Ovary (tissue), 9 donors: Measurements from ENCODE around the gene ABTB2. TPM values are rescaled to one million over a fixed set of nuclear protein-coding genes. Genes with fewer than 3 reads are reported as not detected.

Experiments used
- DNase-seq, 5 donors: peaks; one replicate each; pipeline ENCODE4 v3.0.0-alpha.2; 2019 to 2020
- H3K27ac ChIP-seq, 2 donors: fragments of 200-600 bp; one replicate each; pipeline versions ENCODE4 v1.5.1 to v1.8.0; 2019 to 2022
- H3K27me3 ChIP-seq: fragments of 200-600 bp; one replicate; pipeline ENCODE4 v1.8.0; 2022
- H3K36me3 ChIP-seq: fragments of 200-600 bp; sonication (generic); one replicate; pipeline ENCODE4 v1.5.1; 2019
- H3K4me1 ChIP-seq: one replicate; pipeline ENCODE4 v1.8.1; 2013; ENCODE audit warnings: mild to moderate bottlenecking, moderate library complexity; ENCODE audit not compliant: insufficient read depth
- H3K4me3 ChIP-seq: fragments of 200-600 bp; sonication (generic); one replicate; pipeline ENCODE4 v1.5.1; 2017
- H3K9me3 ChIP-seq, 2 donors: fragments of 200-600 bp in 1 of 2; sonication (generic) in 1 of 2; one replicate each; pipeline versions ENCODE4 v1.5.1 to v1.8.1; 2013 to 2019; ENCODE audit warnings: mild to moderate bottlenecking in 1 of 2, moderate library complexity in 1 of 2
- EP300 ChIP-seq: sonication (generic); formaldehyde crosslinking; IDR thresholded peaks from one replicate; pipeline ENCODE4 v1.6.1; 2017; ENCODE audit warnings: antibody characterized with exemption
- POLR2A ChIP-seq: fragments of 450-650 bp; IDR thresholded peaks from one replicate; pipeline ENCODE4 v1.6.1; 2017; ENCODE audit warnings: antibody characterized with exemption, mild to moderate bottlenecking, moderate library complexity
- WGBS, 3 donors: extraction: QIAGEN DNeasy Blood & Tissue Kit in 1 of 3; methylation state at CpG; one replicate each; pipeline versions ENCODE4 v1.1.5 to v1.1.7; 2013 to 2017; 5-methylcytosine and 5-hydroxymethylcytosine counted together
- intact Hi-C, 4 donors: fragments of 100-400 bp; cut with DNase I; formaldehyde crosslinking; loops; one replicate each; pipeline versions ENCODE4 v1.11.0 to v1.15.1; 2022 to 2023
- polyA plus RNA-seq, 2 donors: library from polyadenylated mRNA; stranded (reverse); fragments of 200-250 nt in 1 of 2; fragments of 350-450 nt in 1 of 2; fragmentation: Illumina TruSeq in 1 of 2; extraction: RNeasy Lipid Tissue Mini Kit (QIAGEN cat#74804) in 1 of 2; gene quantifications; one replicate each; pipeline ENCODE4 v1.2.3, GENCODE V29; 2013 to 2014
- total RNA-seq, 7 donors: library from RNA; depleted of rRNA in 2 of 7; stranded (reverse); fragments of >200 nt in 2 of 7; fragmentation: NEBNext Ultra II Directional in 3 of 7; extraction: Animal tissue kit (Norgen Biotek cat#: 25700) in 3 of 7; gene quantifications; one replicate each; pipeline versions ENCODE4 v1.1.0 to v1.2.4, GENCODE V29; 2016 to 2023
- TF ChIP-seq, protein P1 (sequence below), 3 donors: fragments of 450-650 bp in 2 of 3; fragments of 200-600 bp in 1 of 3; IDR thresholded peaks; one replicate each; pipeline versions ENCODE4 v1.5.1 to v1.8.0; 2016 to 2022; ENCODE audit warnings: antibody characterized with exemption in 3 of 3, mild to moderate bottlenecking in 1 of 3
- donor health status: DM: no; HTN: no; CAD: no; lungs with moderate emphysema.
- donor health status: DM: no; HTN: no; CAD: no.
- donor health status: Bipolar disorder and iron deficiency.
- donor health status: DM: yes; HTN: yes; CAD: no.
- donor health status: DM: no; HTN: no; CAD: no.
- donor health status: DM: yes; HTN: yes; CAD: no.

ABTB2 gene
- total and polyA plus RNA-seq, 9 donors = 1.2 to 7.2 (median 2.6) TPM

DNA sequence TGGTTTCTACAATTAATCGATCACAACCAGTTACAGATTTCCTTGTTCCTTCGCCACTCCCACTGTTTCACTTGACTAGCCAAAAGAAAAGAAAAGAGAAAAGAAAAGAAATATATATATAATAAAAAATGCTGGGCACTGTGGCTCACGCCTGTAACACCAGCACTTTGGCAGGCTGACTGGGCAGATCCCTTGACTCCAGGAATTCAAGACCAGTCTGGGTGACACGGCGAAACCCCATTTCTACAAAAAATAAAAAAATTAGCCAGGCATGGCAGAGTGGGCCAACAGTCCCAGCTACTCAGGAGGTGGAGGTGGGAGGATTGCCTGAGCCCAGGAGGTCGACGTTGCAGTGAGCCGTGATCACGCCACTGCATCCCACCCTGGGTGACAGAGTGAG, 168.6 kb downstream of the ABTB2 start:
- Histone ChIP-seq H3K27me3 (no peaks in the 10 kb centered on the region), H3K4me3 (no peak overlapping the region), H3K4me1 (peaks cover 2% of the 10 kb centered on the region), H3K27ac (no peak overlapping the region), H3K36me3 (no peaks in the 10 kb centered on the region), H3K9me3 (no peaks in the 10 kb centered on the region)
- WGBS, 3 donors = 82 to 87% (median 86%) methylated on average over 9 of the region's 9 CpGs
- intact Hi-C loops = no loop called here
- TF ChIP-seq, protein P1, sequence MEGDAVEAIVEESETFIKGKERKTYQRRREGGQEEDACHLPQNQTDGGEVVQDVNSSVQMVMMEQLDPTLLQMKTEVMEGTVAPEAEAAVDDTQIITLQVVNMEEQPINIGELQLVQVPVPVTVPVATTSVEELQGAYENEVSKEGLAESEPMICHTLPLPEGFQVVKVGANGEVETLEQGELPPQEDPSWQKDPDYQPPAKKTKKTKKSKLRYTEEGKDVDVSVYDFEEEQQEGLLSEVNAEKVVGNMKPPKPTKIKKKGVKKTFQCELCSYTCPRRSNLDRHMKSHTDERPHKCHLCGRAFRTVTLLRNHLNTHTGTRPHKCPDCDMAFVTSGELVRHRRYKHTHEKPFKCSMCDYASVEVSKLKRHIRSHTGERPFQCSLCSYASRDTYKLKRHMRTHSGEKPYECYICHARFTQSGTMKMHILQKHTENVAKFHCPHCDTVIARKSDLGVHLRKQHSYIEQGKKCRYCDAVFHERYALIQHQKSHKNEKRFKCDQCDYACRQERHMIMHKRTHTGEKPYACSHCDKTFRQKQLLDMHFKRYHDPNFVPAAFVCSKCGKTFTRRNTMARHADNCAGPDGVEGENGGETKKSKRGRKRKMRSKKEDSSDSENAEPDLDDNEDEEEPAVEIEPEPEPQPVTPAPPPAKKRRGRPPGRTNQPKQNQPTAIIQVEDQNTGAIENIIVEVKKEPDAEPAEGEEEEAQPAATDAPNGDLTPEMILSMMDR (IDR thresholded peaks at IDR 0.05) = no peak
- TF ChIP-seq EP300 = no peak
- no peak for TF ChIP-seq POLR2A
- DNase-seq = no peak

DNA sequence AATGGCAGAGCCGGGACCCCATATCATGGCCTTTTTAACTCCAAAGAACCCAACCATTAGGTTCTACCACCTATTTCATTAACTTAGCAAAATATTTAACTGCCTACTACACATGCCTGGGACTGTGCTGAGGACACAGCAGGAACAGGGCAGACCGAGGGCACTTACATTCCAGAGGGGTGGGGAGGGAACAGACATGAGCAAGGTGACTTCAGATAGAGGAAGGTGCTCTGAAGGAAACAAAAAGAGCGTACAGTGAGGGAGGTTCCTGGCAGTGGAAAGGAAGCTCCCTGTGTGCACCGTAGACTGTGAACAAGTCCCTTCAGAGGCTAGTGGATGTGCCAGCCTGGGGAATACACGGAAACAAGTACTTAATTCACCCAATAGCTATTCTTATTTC, 169.6 kb downstream of the ABTB2 start:
- H3K9me3 ChIP-seq = no peaks in the 10 kb centered on the region
- TF ChIP-seq EP300 (no peak), POLR2A (no peak)
- TF ChIP-seq, protein P1 (IDR thresholded peaks at IDR 0.05) = no peak
- intact Hi-C loops = no loop called here
- no peaks in the 10 kb centered on the region for H3K36me3 ChIP-seq
- no peak overlapping the region for H3K4me3 ChIP-seq
- DNase-seq = no peak
- 87 to 90% (median 89%) methylated on average over 5 of the region's 5 CpGs for WGBS, 3 donors
- no peak overlapping the region for H3K27ac ChIP-seq
- H3K4me1 ChIP-seq = peaks cover 2% of the 10 kb centered on the region
- H3K27me3 ChIP-seq = no peaks in the 10 kb centered on the region

DNA sequence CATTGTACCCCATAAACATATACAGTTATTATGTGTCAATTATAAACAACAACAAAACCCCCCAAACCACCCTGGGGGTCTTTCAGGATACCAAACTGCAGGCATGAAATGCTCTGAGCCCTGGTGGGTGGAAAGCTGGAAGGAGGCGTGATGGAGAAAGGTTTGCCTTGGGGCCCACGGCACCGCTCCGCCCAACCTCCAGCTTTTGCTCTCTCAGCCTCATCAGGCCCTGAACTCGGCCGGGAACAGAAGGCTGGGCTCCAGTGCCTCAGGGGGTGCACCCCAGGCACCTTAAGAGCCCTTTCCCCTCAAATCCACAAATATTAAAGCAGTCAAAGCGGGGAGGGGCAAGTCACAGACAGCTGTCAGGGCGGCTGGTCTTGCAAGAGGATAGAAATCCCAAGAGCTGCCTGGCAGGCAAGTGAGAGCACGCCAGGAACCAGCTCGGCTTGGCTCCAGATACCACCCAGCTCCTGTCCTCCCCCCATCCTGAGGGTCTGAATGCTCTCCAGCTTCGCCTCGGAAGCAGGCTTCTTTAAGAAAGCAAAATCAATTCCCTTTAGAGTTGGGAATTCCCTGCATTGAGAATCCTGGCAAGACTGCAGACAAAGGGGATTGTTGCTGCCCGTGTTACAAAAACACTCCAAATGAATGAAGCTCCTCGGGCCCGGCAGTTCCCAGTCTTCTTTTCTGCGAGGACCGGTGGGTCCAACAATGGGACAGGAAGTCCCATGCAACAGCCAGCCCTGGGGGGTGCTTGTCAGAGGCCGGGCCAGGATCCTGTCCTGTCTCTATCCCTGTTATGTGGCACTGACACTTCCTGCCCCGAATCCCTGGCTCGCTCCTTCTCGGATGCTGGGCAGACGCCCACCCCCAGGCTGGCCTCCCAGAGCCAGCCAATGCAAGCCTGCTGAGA, 171.6 kb downstream of the ABTB2 start:
- no peak for DNase-seq
- intact Hi-C loops = no loop called here
- H3K27me3 ChIP-seq = no peaks in the 10 kb centered on the region
- no peaks in the 10 kb centered on the region for H3K36me3 ChIP-seq
- H3K4me3 ChIP-seq = no peak overlapping the region
- H3K27ac ChIP-seq = no peak overlapping the region
- H3K4me1 ChIP-seq = no peaks in the 10 kb centered on the region
- 76 to 81% (median 80%) methylated on average over 22 of the region's 22 CpGs for WGBS, 3 donors
- TF ChIP-seq, protein P1 (IDR thresholded peaks at IDR 0.05) = no peak
- no peak for TF ChIP-seq EP300
- TF ChIP-seq POLR2A = no peak
- no peaks in the 10 kb centered on the region for H3K9me3 ChIP-seq

DNA sequence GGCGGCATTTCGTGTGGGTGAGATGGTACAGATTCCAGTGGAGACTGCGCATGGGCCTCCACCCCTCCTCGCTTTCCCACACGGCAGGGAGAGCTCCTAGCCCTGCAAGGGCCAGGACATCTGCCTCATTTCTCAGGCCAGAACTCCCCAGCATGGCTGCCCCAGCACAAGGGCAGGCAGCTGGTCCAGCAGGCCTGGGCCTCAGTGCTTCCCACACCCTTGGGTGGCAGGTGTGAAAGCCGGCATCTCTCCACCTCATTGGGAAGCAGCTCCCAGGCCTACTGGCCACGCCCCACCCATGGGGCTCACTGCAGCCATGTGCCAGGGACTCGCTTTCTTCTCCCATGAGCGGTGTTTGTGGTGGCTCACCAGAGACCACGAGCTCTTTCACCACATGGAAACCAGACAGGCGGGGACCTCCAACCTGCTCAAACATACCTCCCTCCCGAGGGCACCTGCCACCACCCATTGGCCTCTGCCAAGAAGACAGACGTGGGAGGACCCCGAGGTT, 173.2 kb downstream of the ABTB2 start:
- Histone ChIP-seq H3K36me3 (no peaks in the 10 kb centered on the region), H3K9me3 (no peaks in the 10 kb centered on the region), H3K27ac (no peak overlapping the region), H3K4me1 (no peaks in the 10 kb centered on the region), H3K4me3 (no peak overlapping the region), H3K27me3 (no peaks in the 10 kb centered on the region)
- 89 to 92% (median 91%) methylated on average over 14 of the region's 14 CpGs for WGBS, 3 donors
- intact Hi-C loops = no loop called here
- TF ChIP-seq, protein P1 (IDR thresholded peaks at IDR 0.05) = no peak
- no peak for TF ChIP-seq POLR2A
- no peak for TF ChIP-seq EP300
- no peak for DNase-seq
